ENCODE data around the gene SRSF5. TPM values are rescaled to one million over a fixed set of nuclear protein-coding genes. Genes with fewer than 3 reads are reported as not detected.
"Not testable (repeated sequence)": the region's sequence is repeated elsewhere in the genome, so short reads cannot be mapped to it uniquely, and the experiment has no call there.

SRSF5 gene
- total RNA-seq = 100 to 1,000 TPM in 4 of 6 experiments, 10 to 100 TPM in 2; 82.3 to 204 (median 126) TPM
- long read RNA-seq, transcript SRSF5-217 (8 exons, 1,500 nt) = major isoform, 7 of 31 reads
- long read RNA-seq, partial matches to known transcripts = 14 of 31 reads
- long read RNA-seq, other reads (novel, unspliced or antisense) = 8 of 31 reads

DNA sequence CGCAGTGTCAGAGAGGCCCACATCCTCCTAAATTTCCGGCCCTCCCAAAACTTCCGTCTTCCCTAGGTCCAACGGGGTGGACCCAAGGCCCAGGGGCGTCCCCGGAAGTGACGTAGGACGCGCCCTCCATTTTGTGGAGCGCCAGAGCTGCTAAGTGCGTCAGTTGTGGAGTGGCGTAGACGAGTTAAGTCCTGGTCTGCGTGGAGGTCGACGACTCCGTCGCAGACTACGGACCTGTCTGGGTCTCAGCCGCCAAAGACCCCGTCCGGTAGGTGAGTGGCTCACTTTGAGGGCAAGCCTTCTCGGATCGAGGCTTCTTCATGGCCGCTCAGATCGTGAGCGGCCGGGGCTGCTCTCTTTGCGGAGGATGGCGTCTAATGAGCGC, at the start of gene SRSF5:
TSS of gene SRSF5 (plus strand) at position 159 of the 385 bp plus-strand sequence. CDS start 1,015 bp downstream, outside the sequence.
- peaks cover 12 to 42% (median 31%) of the 10 kb centered on the region in 4 donors for H3K36me3 ChIP-seq

GRCh38 chr14:69718614-69719013, 48.3 kb upstream of the SRSF5 start:
- DNase-seq; H3K27ac ChIP-seq; H3K9me3 ChIP-seq; H3K36me3 ChIP-seq; H3K4me3 ChIP-seq; H3K27me3 ChIP-seq; H3K4me1 ChIP-seq; intact Hi-C loops (cut with DNase I); ATAC-seq: not testable (repeated sequence)
- 89% methylated on average over 2 of the region's 2 CpGs for WGBS (ENCODE audit: insufficient coverage, low coverage, low lambda C conversion rate, missing lambda C conversion rate)

More for the DNA sequence above, at the start of gene SRSF5:
- Histone ChIP-seq H3K4me3 (peak within 1 kb of the TSS; percentile 75 to 87 (median 78)), H3K27ac (peak within 1 kb of the TSS; percentile 96 to 100 (median 100)), H3K27me3 (no peaks in the 10 kb centered on the region), H3K9me3 (no peaks in the 10 kb centered on the region), H3K4me1 (peaks cover 0 to 49% (median 18%) of the 10 kb centered on the region in 4 donors)
- 0% methylated on average over 1 of the region's 31 CpGs for WGBS (ENCODE audit: insufficient coverage, low coverage, low lambda C conversion rate, missing lambda C conversion rate)
- DNase-seq = peak; percentile 96 to 98 (median 97)
- TF ChIP-seq, protein P1, sequence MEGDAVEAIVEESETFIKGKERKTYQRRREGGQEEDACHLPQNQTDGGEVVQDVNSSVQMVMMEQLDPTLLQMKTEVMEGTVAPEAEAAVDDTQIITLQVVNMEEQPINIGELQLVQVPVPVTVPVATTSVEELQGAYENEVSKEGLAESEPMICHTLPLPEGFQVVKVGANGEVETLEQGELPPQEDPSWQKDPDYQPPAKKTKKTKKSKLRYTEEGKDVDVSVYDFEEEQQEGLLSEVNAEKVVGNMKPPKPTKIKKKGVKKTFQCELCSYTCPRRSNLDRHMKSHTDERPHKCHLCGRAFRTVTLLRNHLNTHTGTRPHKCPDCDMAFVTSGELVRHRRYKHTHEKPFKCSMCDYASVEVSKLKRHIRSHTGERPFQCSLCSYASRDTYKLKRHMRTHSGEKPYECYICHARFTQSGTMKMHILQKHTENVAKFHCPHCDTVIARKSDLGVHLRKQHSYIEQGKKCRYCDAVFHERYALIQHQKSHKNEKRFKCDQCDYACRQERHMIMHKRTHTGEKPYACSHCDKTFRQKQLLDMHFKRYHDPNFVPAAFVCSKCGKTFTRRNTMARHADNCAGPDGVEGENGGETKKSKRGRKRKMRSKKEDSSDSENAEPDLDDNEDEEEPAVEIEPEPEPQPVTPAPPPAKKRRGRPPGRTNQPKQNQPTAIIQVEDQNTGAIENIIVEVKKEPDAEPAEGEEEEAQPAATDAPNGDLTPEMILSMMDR (IDR thresholded peaks at IDR 0.05) = no peak
- peak; percentile 98 for TF ChIP-seq POLR2A (IDR thresholded peaks at IDR 0.05)
- peak; percentile 91 to 97 (median 92) for ATAC-seq
- intact Hi-C loops (cut with DNase I) = no loop called here

- 40% methylated on average over 3 of the region's 7 CpGs for WGBS (ENCODE audit: insufficient coverage, low coverage, low lambda C conversion rate, missing lambda C conversion rate)
- ATAC-seq (peak; percentile 57 to 78 (median 71)), DNase-seq (no peak)
- Histone ChIP-seq H3K36me3 (no peaks in the 10 kb centered on the region), H3K27ac (no peak overlapping the region), H3K27me3 (no peaks in the 10 kb centered on the region), H3K4me1 (peaks cover 0 to 5% (median 0%) of the 10 kb centered on the region in 4 donors), H3K4me3 (no peak overlapping the region), H3K9me3 (no peaks in the 10 kb centered on the region)
- TF ChIP-seq POLR2A (IDR thresholded peaks at IDR 0.05) = no peak
- intact Hi-C loops (cut with DNase I) = no loop called here
These were observed 47.4 kb upstream of the SRSF5 start for GRCh38 chr14:69719501-69719951.

DNA sequence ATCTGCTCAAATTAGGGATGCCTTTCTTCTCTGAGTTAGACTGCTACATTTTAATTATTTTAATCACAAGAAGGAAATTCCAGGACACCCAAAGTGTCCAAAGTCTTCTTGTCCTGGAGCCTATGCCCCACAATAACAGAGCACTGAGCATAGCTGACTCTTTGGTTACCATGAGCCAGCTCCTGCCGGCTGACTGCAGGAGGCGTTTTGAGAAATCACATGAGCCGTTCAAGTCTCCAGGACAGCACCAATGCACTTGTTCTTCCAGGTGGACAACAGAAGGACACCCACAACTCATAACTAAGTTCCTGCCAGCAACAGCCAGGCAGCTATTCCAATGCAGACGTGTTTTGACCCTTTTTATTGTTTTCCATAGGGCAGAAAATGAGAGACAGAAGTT, 46.0 kb upstream of the SRSF5 start:
- H3K27ac ChIP-seq = no peak overlapping the region
- ATAC-seq (no peak), DNase-seq (no peak)
- no peaks in the 10 kb centered on the region for H3K36me3 ChIP-seq
- intact Hi-C loops (cut with DNase I) = loop anchor here in 1 of 2 donors (10.0 kb wide), 1 partner anchor 136 kb away; no protein-coding TSS in a partner anchor
- no peak overlapping the region for H3K4me3 ChIP-seq
- no peaks in the 10 kb centered on the region for H3K27me3 ChIP-seq
- WGBS (ENCODE audit: insufficient coverage, low coverage, low lambda C conversion rate, missing lambda C conversion rate) = 66% methylated on average over 3 of the region's 4 CpGs
- peaks cover 0 to 4% (median 0%) of the 10 kb centered on the region in 4 donors for H3K4me1 ChIP-seq
- no peaks in the 10 kb centered on the region for H3K9me3 ChIP-seq
- TF ChIP-seq, protein P1 (IDR thresholded peaks at IDR 0.05) = no peak
- no peak for TF ChIP-seq POLR2A (IDR thresholded peaks at IDR 0.05)

DNA sequence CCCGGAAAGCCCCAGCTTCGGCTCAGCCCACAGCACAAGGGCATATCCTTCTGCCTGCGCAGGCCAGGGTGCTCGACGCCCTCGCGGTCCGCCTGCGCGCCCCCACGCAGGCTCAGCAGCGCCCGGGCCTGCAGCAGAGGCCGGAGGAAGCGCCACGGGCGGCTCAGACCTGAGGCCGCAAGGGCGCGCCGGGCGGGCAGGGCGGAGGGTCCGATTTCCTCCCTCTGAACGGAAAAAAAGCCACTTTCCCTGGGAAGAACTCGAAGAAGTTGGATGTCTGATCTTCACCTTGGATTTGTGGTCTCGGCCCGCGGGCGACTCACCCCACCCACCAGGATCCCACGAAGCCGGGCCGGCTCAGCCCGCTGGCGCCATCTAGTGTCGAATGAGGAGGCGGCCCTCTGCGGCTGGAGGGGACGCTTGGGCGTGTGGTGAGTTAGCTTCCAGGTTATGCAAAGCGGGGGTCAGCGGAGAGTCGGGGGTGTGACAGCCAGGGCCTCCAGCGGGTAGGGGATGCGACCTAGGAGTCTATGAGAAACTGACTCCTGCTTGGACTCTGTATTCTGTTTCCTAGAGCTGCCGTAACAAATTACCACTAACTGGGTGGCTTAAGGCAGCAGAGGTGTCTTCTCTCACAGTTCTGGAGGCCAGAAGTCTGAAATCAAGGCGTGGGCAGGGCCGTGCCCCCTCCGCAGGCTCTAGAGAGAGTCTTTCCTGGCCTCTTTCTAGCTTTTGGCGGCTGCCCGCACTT, 40.0 kb upstream of the SRSF5 start:
- Histone ChIP-seq H3K27ac (peak overlapping the region in 2 of 3 donors; percentile 26 to 32), H3K9me3 (no peaks in the 10 kb centered on the region), H3K27me3 (no peaks in the 10 kb centered on the region), H3K4me1 (peaks cover 0 to 5% (median 0%) of the 10 kb centered on the region in 4 donors), H3K36me3 (no peaks in the 10 kb centered on the region), H3K4me3 (peak overlapping the region; percentile 33 to 59 (median 45))
- TF ChIP-seq, protein P1 (IDR thresholded peaks at IDR 0.05) = peak; percentile 96 to 99 (median 98)
- no peak for TF ChIP-seq POLR2A (IDR thresholded peaks at IDR 0.05)
- WGBS (ENCODE audit: insufficient coverage, low coverage, low lambda C conversion rate, missing lambda C conversion rate) = 3% methylated on average over 16 of the region's 51 CpGs
- ATAC-seq (peak; percentile 88 to 91 (median 90)), DNase-seq (peak; percentile 85 to 90 (median 85))
- intact Hi-C loops (cut with DNase I) = loop anchor here (5.0 to 10.0 kb wide), 3 partner anchors 125 to 142 kb away; no protein-coding TSS in a partner anchor

Measured in right lobe of liver (tissue), 6 donors.